Immature natural killer cell (primary cell): ENCODE measurements around the gene USP21. TPM values are rescaled to one million over a fixed set of nuclear protein-coding genes. Genes with fewer than 3 reads are reported as not detected.

Experiments
- DNase-seq, 3 donors: peaks; one replicate each; pipeline ENCODE4 v3.0.0; 2022; ENCODE audit warnings: mixed read lengths in 1 of 3
- H3K27ac Mint-ChIP-seq, 6 donors: one replicate each; pipeline ENCODE4 v1.8.0; 2020; ENCODE audit warnings: mixed read lengths in 6 of 6, mild to moderate bottlenecking in 5 of 6, inconsistent platforms in 4 of 6, moderate library complexity in 3 of 6
- H3K27me3 Mint-ChIP-seq, 3 donors: one replicate each; pipeline ENCODE4 v1.8.0; 2020 to 2021; ENCODE audit warnings: low read depth in 3 of 3, mild to moderate bottlenecking in 3 of 3, mixed read lengths in 3 of 3, moderate library complexity in 3 of 3, inconsistent platforms in 1 of 3
- H3K36me3 Mint-ChIP-seq, 3 donors: one replicate each; pipeline ENCODE4 v1.8.0; 2020; ENCODE audit warnings: mixed read lengths in 3 of 3, inconsistent platforms in 2 of 3, mild to moderate bottlenecking in 2 of 3
- H3K4me1 Mint-ChIP-seq, 2 donors: one replicate each; pipeline ENCODE4 v1.8.0; 2020; ENCODE audit warnings: inconsistent platforms in 2 of 2, mild to moderate bottlenecking in 2 of 2, mixed read lengths in 2 of 2, moderate library complexity in 1 of 2
- H3K4me3 Mint-ChIP-seq, 5 donors: one replicate each; pipeline ENCODE4 v1.8.0; 2020; ENCODE audit warnings: mild to moderate bottlenecking in 5 of 5, mixed read lengths in 5 of 5, inconsistent platforms in 3 of 5, moderate library complexity in 3 of 5
- H3K9me3 Mint-ChIP-seq, 6 donors: one replicate each; pipeline ENCODE4 v1.8.0; 2020; ENCODE audit warnings: mild to moderate bottlenecking in 6 of 6, mixed read lengths in 6 of 6, inconsistent platforms in 4 of 6, moderate library complexity in 3 of 6
- polyA plus RNA-seq, 3 donors: library from polyadenylated mRNA; unstranded; fragments of 300-500 nt; fragmentation: Illumina TruSeq; gene quantifications; one replicate each; pipeline ENCODE4 v1.2.3, GENCODE V29; 2021

The USP21 gene
- polyA plus RNA-seq, 3 donors from 2014 or later, result 9.0 to 25.5 (median 14.7) TPM

- no peaks in the 10 kb centered on the region for H3K9me3 Mint-ChIP-seq
- H3K4me1 Mint-ChIP-seq, result peaks cover 28 to 43% of the 10 kb centered on the region in 2 donors
- peak; percentile 83 to 89 (median 86) for DNase-seq
- H3K36me3 Mint-ChIP-seq, result peaks cover 0 to 19% (median 10%) of the 10 kb centered on the region in 3 donors
- H3K4me3 Mint-ChIP-seq, result peak within 1 kb of the TSS; percentile 98 to 100 (median 100)
- peaks cover 4 to 11% (median 5%) of the 10 kb centered on the region in 3 donors for H3K27me3 Mint-ChIP-seq
- H3K27ac Mint-ChIP-seq, result peak within 1 kb of the TSS; percentile 99 to 100 (median 100)
These were observed 5.5 kb upstream of the USP21 start, which contains the start of gene UFC1 for GRCh38 chr1:161153682-161154337. Gene UFC1 (plus strand): TSS chr1:161153978. CDS start chr1:161153998, 20 bp downstream.

GRCh38 chr1:161157867-161158266 is 1.4 kb upstream of the USP21 start:
- Mint-ChIP-seq H3K9me3 (no peaks in the 10 kb centered on the region), H3K27ac (peak overlapping the region; percentile 83 to 96 (median 92)), H3K4me3 (peak overlapping the region; percentile 7 to 95 (median 91)), H3K27me3 (peaks cover 5 to 13% (median 8%) of the 10 kb centered on the region in 3 donors), H3K4me1 (peaks cover 56 to 76% of the 10 kb centered on the region in 2 donors), H3K36me3 (peaks cover 0 to 20% (median 10%) of the 10 kb centered on the region in 3 donors)
- no peak for DNase-seq

- Mint-ChIP-seq H3K4me3 (peak overlapping the region; percentile 90 to 95 (median 93)), H3K36me3 (peaks cover 0 to 25% (median 10%) of the 10 kb centered on the region in 3 donors), H3K27me3 (peaks cover 7 to 14% (median 8%) of the 10 kb centered on the region in 3 donors), H3K27ac (peak overlapping the region; percentile 83 to 96 (median 92)), H3K4me1 (peaks cover 54 to 77% of the 10 kb centered on the region in 2 donors), H3K9me3 (no peaks in the 10 kb centered on the region)
- no peak for DNase-seq
These were observed 837 bp upstream of the USP21 start for GRCh38 chr1:161158316-161159010.

- Mint-ChIP-seq H3K4me3 (peak overlapping the region; percentile 90 to 95 (median 93)), H3K27me3 (peaks cover 1 to 5% (median 3%) of the 10 kb centered on the region in 3 donors), H3K9me3 (no peaks in the 10 kb centered on the region), H3K4me1 (peaks cover 44 to 75% of the 10 kb centered on the region in 2 donors), H3K27ac (peak overlapping the region; percentile 67 to 96 (median 90)), H3K36me3 (peaks cover 0 to 31% (median 10%) of the 10 kb centered on the region in 3 donors)
- no peak for DNase-seq
These were observed 578 bp downstream of the USP21 start for GRCh38 chr1:161159913-161160243.

GRCh38 chr1:161160671-161161145 is 1.4 kb downstream of the USP21 start:
- H3K4me1 Mint-ChIP-seq, result peaks cover 46 to 75% of the 10 kb centered on the region in 2 donors
- peaks cover 0 to 26% (median 10%) of the 10 kb centered on the region in 3 donors for H3K36me3 Mint-ChIP-seq
- peak overlapping the region in 5 of 6 donors; percentile 10 to 88 (median 50) for H3K27ac Mint-ChIP-seq
- peaks cover 3 to 5% (median 4%) of the 10 kb centered on the region in 3 donors for H3K27me3 Mint-ChIP-seq
- no peaks in the 10 kb centered on the region for H3K9me3 Mint-ChIP-seq
- peak overlapping the region; percentile 58 to 95 (median 93) for H3K4me3 Mint-ChIP-seq
- no peak for DNase-seq

GRCh38 chr1:161161652-161162051 is 2.4 kb downstream of the USP21 start:
- Mint-ChIP-seq H3K9me3 (no peaks in the 10 kb centered on the region), H3K4me1 (peaks cover 55 to 81% of the 10 kb centered on the region in 2 donors), H3K27ac (peak overlapping the region in 3 of 6 donors; percentile 18 to 53 (median 47)), H3K4me3 (peak overlapping the region in 2 of 5 donors; percentile 57 to 76), H3K36me3 (peaks cover 0 to 24% (median 10%) of the 10 kb centered on the region in 3 donors), H3K27me3 (peaks cover 3 to 12% (median 11%) of the 10 kb centered on the region in 3 donors)
- no peak for DNase-seq

- H3K27ac Mint-ChIP-seq, result peak overlapping the region in 3 of 6 donors; percentile 18 to 53 (median 47)
- peaks cover 0 to 21% (median 6%) of the 10 kb centered on the region in 3 donors for H3K36me3 Mint-ChIP-seq
- no peaks in the 10 kb centered on the region for H3K9me3 Mint-ChIP-seq
- peaks cover 3 to 12% (median 11%) of the 10 kb centered on the region in 3 donors for H3K27me3 Mint-ChIP-seq
- no peak for DNase-seq
- peak overlapping the region in 2 of 5 donors; percentile 9 to 57 for H3K4me3 Mint-ChIP-seq
- H3K4me1 Mint-ChIP-seq, result peaks cover 59 to 85% of the 10 kb centered on the region in 2 donors
These were observed 2.8 kb downstream of the USP21 start for GRCh38 chr1:161162052-161162451.

- peaks cover 67 to 88% of the 10 kb centered on the region in 2 donors for H3K4me1 Mint-ChIP-seq
These were observed 3.5 kb downstream of the USP21 start for GRCh38 chr1:161162806-161163205.

GRCh38 chr1:161163793-161164192 is 4.5 kb downstream of the USP21 start:
- Mint-ChIP-seq H3K9me3 (no peaks in the 10 kb centered on the region), H3K27me3 (peaks cover 3 to 12% (median 10%) of the 10 kb centered on the region in 3 donors), H3K27ac (peak overlapping the region; percentile 95 to 99 (median 98)), H3K4me3 (peak overlapping the region in 2 of 5 donors; percentile 10 to 18), H3K4me1 (peaks cover 67 to 85% of the 10 kb centered on the region in 2 donors), H3K36me3 (peaks cover 0 to 11% (median 0%) of the 10 kb centered on the region in 3 donors)
- DNase-seq, result no peak

More at GRCh38 chr1:161162806-161163205, 3.5 kb downstream of the USP21 start:
- Mint-ChIP-seq H3K4me3 (peak overlapping the region in 2 of 5 donors; percentile 5 to 33), H3K27me3 (peaks cover 3 to 12% (median 11%) of the 10 kb centered on the region in 3 donors), H3K36me3 (peaks cover 0 to 14% (median 0%) of the 10 kb centered on the region in 3 donors), H3K27ac (peak overlapping the region in 5 of 6 donors; percentile 48 to 95 (median 62)), H3K9me3 (no peaks in the 10 kb centered on the region)
- no peak for DNase-seq

- H3K4me1 Mint-ChIP-seq, result peaks cover 58 to 74% of the 10 kb centered on the region in 2 donors
- H3K27ac Mint-ChIP-seq, result peak overlapping the region; percentile 95 to 99 (median 98)
- no peaks in the 10 kb centered on the region for H3K9me3 Mint-ChIP-seq
These were observed 5.8 kb downstream of the USP21 start for GRCh38 chr1:161164901-161165610.

GRCh38 chr1:161165742-161166668 is 6.7 kb downstream of the USP21 start, which contains the start of gene PPOX:
Gene PPOX (plus strand): TSS chr1:161166426. CDS start chr1:161166848, 422 bp downstream.
- Mint-ChIP-seq H3K4me3 (peak within 1 kb of the TSS; percentile 89 to 96 (median 93)), H3K27me3 (peaks cover 0 to 12% (median 8%) of the 10 kb centered on the region in 3 donors), H3K9me3 (no peaks in the 10 kb centered on the region), H3K27ac (peak within 1 kb of the TSS; percentile 95 to 99 (median 98)), H3K4me1 (peaks cover 49 to 66% of the 10 kb centered on the region in 2 donors), H3K36me3 (peaks cover 2 to 18% (median 4%) of the 10 kb centered on the region in 3 donors)
- DNase-seq, result peak; percentile 94 to 95 (median 94)

More at GRCh38 chr1:161164901-161165610, 5.8 kb downstream of the USP21 start:
- H3K36me3 Mint-ChIP-seq, result peaks cover 0 to 15% (median 0%) of the 10 kb centered on the region in 3 donors
- H3K4me3 Mint-ChIP-seq, result peak overlapping the region; percentile 7 to 89 (median 61)
- H3K27me3 Mint-ChIP-seq, result peaks cover 0 to 12% (median 8%) of the 10 kb centered on the region in 3 donors
- DNase-seq, result no peak
